Measurements from ENCODE around the gene TRIP13. TPM values are rescaled to one million over a fixed set of nuclear protein-coding genes. Genes with fewer than 3 reads are reported as not detected.

Gene TRIP13
- total and polyA plus RNA-seq, 10 of the 15 experiments (the other 5 are each of a cell fraction or from before 2014, with no cell fraction given) = 15.1 to 64.9 (median 32.2) TPM

DNA sequence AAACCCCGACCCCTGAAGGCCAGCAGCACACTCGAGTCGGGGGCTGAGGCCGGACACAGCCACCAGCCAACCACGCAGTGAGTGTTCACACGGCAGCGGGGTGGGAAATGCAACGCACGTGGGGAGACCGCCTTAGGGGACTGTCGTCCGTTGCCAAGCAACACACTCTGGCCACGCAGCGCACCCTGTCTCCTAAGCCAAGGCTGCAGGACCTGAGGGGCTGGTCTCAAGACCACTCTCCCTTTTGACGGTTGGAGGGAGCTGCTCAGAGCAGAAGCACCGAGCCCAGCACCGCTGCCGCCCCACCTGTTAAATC lies 7.6 kb upstream of the TRIP13 start (continued):
- no peak for TF ChIP-seq PRDM15 (CRISPR knock-in tag; IDR thresholded peaks at IDR 0.05)
- TF ChIP-seq POLR2AphosphoS5 (IDR thresholded peaks at IDR 0.05; ENCODE audit: low read length) = 0 out of 2 replicates have a peak, but pooled peaks have one; percentile 16

DNA sequence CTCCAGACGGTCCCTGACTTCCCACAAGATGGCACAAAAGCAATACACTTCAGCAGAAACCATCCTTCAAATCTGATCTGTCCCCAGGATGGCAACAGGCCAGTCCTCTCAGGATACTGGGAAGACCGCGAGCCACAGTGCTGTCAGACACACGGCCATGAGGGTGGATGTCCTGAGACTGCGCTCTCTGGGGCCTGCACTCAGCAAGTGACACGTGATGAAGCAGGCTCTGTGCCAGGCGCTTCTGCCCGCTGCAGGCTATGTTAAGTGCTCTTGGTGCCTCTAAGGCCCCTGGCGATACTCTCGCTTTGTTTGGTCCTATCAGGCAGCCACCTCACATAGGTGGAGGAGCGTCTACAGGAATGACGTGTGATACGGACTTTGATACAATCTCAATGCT lies 7.2 kb upstream of the TRIP13 start:
- Histone ChIP-seq H3K36me3 (ENCODE audit: control insufficient read depth in 2 of 2, insufficient read depth in 2 of 2, low read length in 1 of 2) (peaks cover 55 to 64% of the 10 kb centered on the region in 2 experiments), H2AFZ (ENCODE audit: control insufficient read depth, low read depth, low read length) (no peak overlapping the region), H3K79me2 (ENCODE audit: control insufficient read depth, insufficient read depth, low read length) (peaks cover 9% of the 10 kb centered on the region), H3K4me2 (ENCODE audit: control insufficient read depth, insufficient read depth) (no peak overlapping the region), H3K27me3 (replicated peaks in 1 of 2; ENCODE audit: control insufficient read depth in 2 of 2, insufficient read depth in 2 of 2, low read length in 1 of 2) (no peaks in the 10 kb centered on the region), H4K20me1 (ENCODE audit: control insufficient read depth, insufficient read depth) (peaks cover 5% of the 10 kb centered on the region; the same call in 1 of the 2 replicates), H3K9me3 (replicated peaks; ENCODE audit: control insufficient read depth, insufficient read depth, low read length) (no peaks in the 10 kb centered on the region; the same call in 2 of the 3 replicates), H3K27ac (ENCODE audit: control insufficient read depth, insufficient read depth) (no peak overlapping the region), H3K4me3 (no peak overlapping the region), H3K9ac (ENCODE audit: control insufficient read depth, insufficient read depth, low read length) (no peak overlapping the region), H3K4me1 (ENCODE audit: control insufficient read depth, insufficient read depth, low read length) (no peaks in the 10 kb centered on the region)
- DNase-seq (ENCODE audit: low read depth, low spot score) (no peak), ATAC-seq (no peak), FAIRE-seq (no peak)
- in situ Hi-C loops (cut with MboI) (loop anchor here (5.0 kb wide), 1 partner anchor 573 kb away; no protein-coding TSS in a partner anchor), intact Hi-C loops (cut with micrococcal nuclease; ENCODE audit: unreplicated experiment) (no loop called here)
- ChIA-PET POLR2A (no interaction called here), RAD21 (ENCODE audit: unreplicated experiment) (no interaction called here), SMC1A (ENCODE audit: uncharacterized antibody, unreplicated experiment) (no interaction called here), CTCF (no interaction called here)
- 94% methylated on average over 13 of the region's 13 CpGs for WGBS (ENCODE audit: insufficient coverage, insufficient replicate concordance, low lambda C conversion rate, missing lambda C conversion rate)
- no TSS peak for BruUV-seq (replicated peaks)
- TF ChIP-seq POLR2A (IDR thresholded peaks at IDR 0.05; ENCODE audit: low read depth, low read length) = no peak
- no peak for TF ChIP-seq TCF3 (IDR thresholded peaks at IDR 0.05; ENCODE audit: borderline replicate concordance, insufficient read depth, low read depth, low read length)
- TF ChIP-seq LARP7 (IDR thresholded peaks at IDR 0.05) = no peak
- no peak for TF ChIP-seq CBX3 (IDR thresholded peaks at IDR 0.05; ENCODE audit: borderline replicate concordance, low read depth)
- TF ChIP-seq ASH2L (IDR thresholded peaks at IDR 0.05; ENCODE audit: borderline replicate concordance, low read depth) = no peak
- no peak for TF ChIP-seq MXI1 (IDR thresholded peaks at IDR 0.05; ENCODE audit: low read depth, low read length)
- TF ChIP-seq, protein P1, sequence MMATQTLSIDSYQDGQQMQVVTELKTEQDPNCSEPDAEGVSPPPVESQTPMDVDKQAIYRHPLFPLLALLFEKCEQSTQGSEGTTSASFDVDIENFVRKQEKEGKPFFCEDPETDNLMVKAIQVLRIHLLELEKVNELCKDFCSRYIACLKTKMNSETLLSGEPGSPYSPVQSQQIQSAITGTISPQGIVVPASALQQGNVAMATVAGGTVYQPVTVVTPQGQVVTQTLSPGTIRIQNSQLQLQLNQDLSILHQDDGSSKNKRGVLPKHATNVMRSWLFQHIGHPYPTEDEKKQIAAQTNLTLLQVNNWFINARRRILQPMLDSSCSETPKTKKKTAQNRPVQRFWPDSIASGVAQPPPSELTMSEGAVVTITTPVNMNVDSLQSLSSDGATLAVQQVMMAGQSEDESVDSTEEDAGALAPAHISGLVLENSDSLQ (IDR thresholded peaks at IDR 0.05) = no peak
- TF ChIP-seq HSF1 (IDR thresholded peaks at IDR 0.05; ENCODE audit: low read depth, low read length) = no peak
- TF ChIP-seq IKZF1 (conservative IDR thresholded peaks at IDR 0.05) = no peak
- no peak for TF ChIP-seq ZNF622 (IDR thresholded peaks at IDR 0.05)
- no peak for TF ChIP-seq IRF5 (IDR thresholded peaks at IDR 0.05; ENCODE audit: borderline replicate concordance)
- no peak for TF ChIP-seq EP300 (IDR thresholded peaks at IDR 0.05; ENCODE audit: borderline replicate concordance in 1 of 2, control insufficient read depth in 1 of 2, low read depth in 2 of 2, low read length in 2 of 2)
- no peak for TF ChIP-seq PBX3 (IDR thresholded peaks at IDR 0.05; ENCODE audit: insufficient replicate concordance, low read depth, low read length)

Data from GM12878 (cell line).